Measurements from ENCODE around the gene SCN1B.
"Not testable (repeated sequence)": the region's sequence is repeated elsewhere in the genome, so short reads cannot be mapped to it uniquely, and the experiment has no call there.

Gene SCN1B

GRCh38 chr19:35037716-35038622 is 7.7 kb downstream of the SCN1B start:
- no peak for DNase-seq (ENCODE audit: low read depth, low spot score)

DNA sequence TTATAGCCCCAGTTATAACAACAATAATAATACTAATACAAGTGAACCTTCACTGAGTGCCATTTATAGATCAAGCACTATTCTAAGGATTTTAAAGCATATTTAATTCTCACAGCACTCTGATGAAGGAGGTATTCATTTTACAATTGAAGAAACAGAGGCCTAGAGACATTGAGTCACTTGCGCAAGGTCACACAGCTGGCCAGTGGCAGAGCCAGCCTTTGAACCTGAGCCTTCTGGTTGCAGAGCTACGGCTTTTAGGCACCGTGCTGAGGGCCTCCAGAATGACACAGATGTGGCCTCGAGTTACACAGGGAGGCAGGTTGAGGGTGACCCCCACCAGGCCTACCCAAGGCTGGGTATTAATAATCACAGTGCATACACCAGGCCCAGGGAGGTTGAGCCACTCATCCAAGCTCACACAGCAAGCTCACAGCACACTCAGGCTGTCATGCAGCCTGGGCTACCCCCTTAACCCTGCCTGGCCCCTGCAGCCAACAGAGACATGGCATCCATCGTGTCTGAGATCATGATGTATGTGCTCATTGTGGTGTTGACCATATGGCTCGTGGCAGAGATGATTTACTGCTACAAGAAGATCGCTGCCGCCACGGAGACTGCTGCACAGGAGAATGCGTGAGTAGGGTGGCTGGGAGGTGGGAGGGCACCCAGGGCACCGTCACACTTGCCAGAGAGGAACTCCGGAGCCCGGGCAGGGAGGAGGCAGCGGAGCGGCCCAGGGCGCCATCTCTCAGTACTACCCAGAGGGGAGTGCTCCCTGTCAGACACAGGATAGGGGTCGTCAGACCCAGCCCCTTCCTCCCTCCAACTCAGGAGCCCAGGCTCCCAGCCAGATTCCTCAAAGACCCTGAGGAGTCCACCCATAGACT is 8.6 kb downstream of the SCN1B start:
- no peak for DNase-seq (ENCODE audit: low read depth, low spot score)

DNA sequence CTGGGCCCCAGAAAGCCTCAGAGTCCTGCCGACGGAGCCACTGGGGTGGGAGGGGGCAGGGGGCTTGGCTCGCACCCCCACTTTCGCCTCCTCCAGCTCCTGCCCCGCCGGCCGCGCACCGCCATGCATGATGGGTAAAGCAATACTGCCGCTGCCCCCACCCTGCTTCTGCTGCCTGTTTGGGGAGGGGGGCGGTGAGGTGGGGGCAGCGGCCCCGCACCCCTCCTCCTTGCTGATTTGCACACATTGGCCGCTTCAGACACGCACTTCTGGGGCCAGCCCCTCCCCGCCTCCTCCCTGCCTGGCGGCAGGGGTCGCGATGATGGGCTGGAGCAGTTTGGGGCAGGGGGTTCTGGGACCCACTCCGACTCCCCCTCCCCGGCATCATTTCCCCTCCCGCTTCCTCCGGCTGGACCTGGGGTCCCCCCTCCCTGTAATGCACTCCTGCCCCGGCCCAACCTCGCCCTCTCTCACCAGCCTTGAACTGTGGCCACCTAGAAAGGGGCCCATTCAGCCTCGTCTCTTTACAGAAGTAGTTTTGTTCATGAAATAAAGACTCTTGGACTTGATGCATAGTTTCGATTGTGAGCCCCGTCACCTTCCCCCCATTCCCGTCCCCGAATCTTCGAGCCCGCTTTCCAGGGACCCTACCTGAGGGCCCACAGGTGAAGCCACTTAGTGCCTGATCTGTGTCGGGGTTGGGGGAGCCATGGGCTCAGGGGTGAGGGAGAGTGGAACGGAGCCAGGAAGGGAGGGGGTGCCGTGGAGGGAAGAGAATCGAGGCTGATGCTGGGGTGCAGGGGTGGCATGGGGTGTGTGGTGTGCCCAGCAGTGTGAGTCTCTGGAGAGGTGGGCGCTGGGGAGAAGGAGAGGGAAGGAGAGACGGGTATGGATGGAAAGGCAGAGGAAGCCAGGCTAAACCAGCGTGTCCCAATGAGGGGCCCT is 9.9 kb downstream of the SCN1B start:
- DNase-seq (ENCODE audit: low read depth, low spot score): no peak

GRCh38 chr19:35040826-35041547 is 10.7 kb downstream of the SCN1B start:
- no peak for DNase-seq (ENCODE audit: low read depth, low spot score)

GRCh38 chr19:35041548-35042055 is 11.3 kb downstream of the SCN1B start, which contains the start of gene HPN:
TSS of gene HPN (plus strand) at chr19:35041721. CDS start at chr19:35042507, 786 bp downstream.
- DNase-seq (ENCODE audit: low read depth, low spot score): no peak

- DNase-seq (ENCODE audit: low read depth, low spot score): no peak
Measured at GRCh38 chr19:35042056-35042730, 11.9 kb downstream of the SCN1B start.

GRCh38 chr19:35042954-35043604 is 12.8 kb downstream of the SCN1B start:
- no peak for DNase-seq (ENCODE audit: low read depth, low spot score)

- DNase-seq (ENCODE audit: low read depth, low spot score): no peak
Measured at GRCh38 chr19:35043906-35044305, 13.6 kb downstream of the SCN1B start.

GRCh38 chr19:35044317-35045117 is 14.2 kb downstream of the SCN1B start:
- no peak for DNase-seq (ENCODE audit: low read depth, low spot score)

DNA sequence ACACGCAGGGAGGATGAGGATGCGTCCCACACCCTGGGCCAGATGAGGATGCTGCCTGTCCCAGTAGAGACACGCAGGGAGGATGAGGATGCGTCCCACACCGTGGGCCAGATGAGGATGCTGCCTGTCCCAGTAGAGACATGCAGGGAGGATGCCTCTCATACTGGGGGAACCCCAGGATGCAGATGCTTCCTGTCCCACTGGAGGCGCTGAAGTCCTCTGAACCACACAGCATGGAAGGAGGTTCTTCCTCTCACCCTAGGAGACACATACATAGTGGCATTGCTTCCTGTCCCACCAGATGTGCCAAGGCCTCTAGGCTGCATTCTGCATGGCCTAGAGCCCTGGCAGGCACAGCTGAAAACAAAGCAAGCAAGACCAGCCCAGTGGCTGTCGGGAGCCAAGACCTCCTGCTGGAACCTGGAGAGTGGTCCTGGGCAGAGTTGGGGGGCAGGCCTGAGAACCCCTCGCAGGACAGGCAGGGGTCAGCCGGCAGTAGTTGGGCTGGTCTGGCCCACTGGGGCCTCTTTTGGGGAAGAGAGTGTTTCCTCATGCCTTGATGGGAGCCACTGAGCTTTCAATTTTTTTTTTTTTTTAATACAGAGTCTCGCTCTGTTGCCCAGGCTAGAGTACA is 15.5 kb downstream of the SCN1B start:
- DNase-seq (ENCODE audit: low read depth, low spot score): no peak

DNA sequence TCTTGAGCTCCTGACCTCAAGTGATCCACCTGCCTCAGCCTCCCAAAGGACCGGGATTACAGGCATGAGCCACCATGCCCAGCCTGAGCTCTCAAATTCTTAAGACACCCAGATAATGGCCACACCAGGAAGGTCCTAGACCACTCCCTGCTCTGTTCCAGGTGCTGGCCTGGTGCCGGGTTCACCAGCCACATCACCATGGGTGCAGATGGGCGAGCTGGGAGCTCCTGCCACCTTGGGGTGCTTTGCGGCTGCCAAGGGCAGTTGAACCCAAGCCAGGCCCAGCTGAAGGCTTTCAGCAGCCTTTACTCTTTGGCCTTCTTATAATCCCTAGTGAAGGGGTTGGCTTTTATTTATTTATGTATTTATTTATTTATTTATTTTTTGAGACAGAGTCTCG is 16.2 kb downstream of the SCN1B start:
- DNase-seq (ENCODE audit: low read depth, low spot score): no peak

GRCh38 chr19:35048911-35049411 is 18.7 kb downstream of the SCN1B start:
- DNase-seq (ENCODE audit: low read depth, low spot score): no peak

GRCh38 chr19:35049456-35049855 is 19.2 kb downstream of the SCN1B start:
- DNase-seq (ENCODE audit: low read depth, low spot score): no peak

GRCh38 chr19:35050662-35051061 is 20.4 kb downstream of the SCN1B start:
- DNase-seq (ENCODE audit: low read depth, low spot score): not testable (repeated sequence)

DNA sequence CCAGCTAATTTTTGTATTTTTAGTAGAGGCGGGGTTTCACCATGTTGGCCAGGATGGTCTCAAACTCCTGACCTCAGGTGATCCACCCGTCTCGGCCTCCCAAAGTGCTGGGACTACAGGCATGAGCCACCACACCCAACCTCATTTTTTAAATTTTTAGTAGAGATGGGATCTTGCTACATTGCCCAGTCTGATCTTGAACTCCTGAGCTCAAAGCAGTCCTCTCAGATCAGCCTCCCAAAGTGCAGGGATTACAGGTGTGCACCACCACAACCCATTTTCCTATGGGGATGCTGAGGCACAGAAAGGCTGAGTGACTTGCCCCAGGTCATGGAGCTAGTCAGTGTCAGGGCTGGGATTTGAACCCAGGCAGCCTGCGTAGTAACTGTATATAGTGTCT is 21.0 kb downstream of the SCN1B start:
- DNase-seq (ENCODE audit: low read depth, low spot score): not testable (repeated sequence)

GRCh38 chr19:35051796-35052195 is 21.5 kb downstream of the SCN1B start:
- no peak for DNase-seq (ENCODE audit: low read depth, low spot score)

DNA sequence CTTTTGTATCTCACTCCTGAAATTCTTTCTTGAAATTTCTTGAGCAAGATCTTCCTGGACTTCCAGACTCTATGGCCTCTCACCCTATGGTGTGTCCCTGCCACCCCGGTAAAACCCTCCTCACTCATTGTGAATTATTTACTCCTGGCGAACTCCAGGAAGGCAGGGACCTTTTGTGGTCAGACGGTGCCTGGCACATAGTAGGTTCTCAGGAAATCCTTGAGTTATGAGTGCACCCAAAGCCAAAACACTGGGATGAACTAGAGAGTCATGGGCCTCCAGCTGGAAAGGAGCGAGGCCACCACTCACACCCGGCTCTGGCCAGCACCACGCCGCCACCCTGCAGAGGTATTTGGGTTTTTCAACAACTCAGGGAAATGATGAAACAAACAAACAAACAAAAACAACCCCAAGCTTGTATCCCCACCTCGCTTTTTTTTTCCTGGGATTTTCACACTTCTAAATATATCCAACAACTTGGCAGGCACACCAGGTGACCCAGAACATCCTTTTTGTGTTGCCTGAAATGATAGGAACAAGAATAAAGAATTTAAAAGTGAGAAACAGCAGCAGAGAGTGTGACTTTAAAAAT is 22.4 kb downstream of the SCN1B start:
- no peak for DNase-seq (ENCODE audit: low read depth, low spot score)
